SK-N-MC (cell line): ENCODE measurements around the gene PRKN.

Experiments used
- EZH2 ChIP-seq: fragments of 200-600 bp; sonication (generic); IDR thresholded peaks from one replicate; pipeline ENCODE4 v1.6.1; 2017; ENCODE audit warnings: antibody characterized with exemption
- POLR2AphosphoS5 ChIP-seq: IDR thresholded peaks from 2 replicates; pipeline ENCODE4 v1.6.1; 2012; ENCODE audit warnings: mild to moderate bottlenecking, low read depth, low read length, borderline replicate concordance

DNA sequence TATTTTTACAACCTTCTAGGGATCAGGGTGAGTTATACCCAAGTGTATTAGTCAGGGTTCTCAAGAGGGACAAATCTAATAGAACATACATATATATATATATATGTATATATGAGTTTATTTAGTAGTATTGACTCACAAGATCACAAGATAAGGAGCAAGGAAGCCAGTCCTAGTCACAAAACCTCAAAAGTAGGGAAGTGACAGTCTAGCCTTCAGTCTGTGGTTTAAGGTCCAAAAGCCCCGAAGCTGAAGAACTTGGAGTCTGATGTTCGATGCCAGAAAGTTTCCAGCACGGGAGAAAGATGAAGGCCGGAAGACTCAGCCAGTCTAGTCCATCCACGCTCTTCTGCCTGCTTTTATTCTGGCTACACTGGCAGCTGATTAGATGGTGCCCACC lies 821.0 kb downstream of the PRKN start:
- TF ChIP-seq POLR2AphosphoS5 (no peak), EZH2 (no peak)
